ENCODE data around the gene SUSD3. TPM values are rescaled to one million over a fixed set of nuclear protein-coding genes. Genes with fewer than 3 reads are reported as not detected.

SUSD3 gene
- total RNA-seq, 1 experiment from 2014 or later: 5.0 TPM

DNA sequence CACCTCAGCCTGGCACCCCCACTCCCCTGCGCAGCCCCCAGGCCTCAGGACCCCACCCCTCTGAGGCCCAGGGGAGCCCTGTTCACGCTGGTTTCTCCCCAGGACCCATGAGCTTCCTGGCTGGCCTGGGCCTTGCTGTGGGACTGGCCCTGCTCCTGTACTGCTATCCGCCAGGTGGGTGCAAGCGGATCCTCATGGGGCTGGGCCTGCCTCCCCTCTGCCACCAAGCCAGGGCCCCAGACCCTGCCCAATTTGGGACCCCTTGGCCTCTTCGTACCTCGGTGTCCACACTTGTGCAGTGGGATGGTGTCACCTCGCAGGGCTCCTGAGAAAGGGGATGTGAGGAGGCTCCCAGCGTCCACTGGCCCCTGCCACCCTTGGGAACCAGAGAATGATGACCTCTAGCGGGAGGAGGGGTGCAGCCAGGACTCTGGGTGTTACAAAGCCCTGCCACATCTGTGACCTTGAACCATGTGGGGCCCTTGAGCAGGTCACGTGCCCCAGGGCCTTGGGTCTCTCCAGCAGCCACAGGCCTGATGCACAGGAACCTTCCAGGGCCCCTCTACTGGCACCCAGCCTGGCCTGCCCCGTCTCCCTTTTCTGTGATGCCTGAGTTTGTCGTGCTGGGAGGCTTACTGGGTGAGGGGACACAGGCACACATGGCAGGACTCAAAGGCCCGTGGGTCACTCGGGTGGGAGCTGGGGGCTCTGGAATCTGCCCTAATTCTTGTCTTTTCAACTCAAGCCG lies 53.8 kb downstream of the SUSD3 start:
- TF ChIP-seq, protein P1, sequence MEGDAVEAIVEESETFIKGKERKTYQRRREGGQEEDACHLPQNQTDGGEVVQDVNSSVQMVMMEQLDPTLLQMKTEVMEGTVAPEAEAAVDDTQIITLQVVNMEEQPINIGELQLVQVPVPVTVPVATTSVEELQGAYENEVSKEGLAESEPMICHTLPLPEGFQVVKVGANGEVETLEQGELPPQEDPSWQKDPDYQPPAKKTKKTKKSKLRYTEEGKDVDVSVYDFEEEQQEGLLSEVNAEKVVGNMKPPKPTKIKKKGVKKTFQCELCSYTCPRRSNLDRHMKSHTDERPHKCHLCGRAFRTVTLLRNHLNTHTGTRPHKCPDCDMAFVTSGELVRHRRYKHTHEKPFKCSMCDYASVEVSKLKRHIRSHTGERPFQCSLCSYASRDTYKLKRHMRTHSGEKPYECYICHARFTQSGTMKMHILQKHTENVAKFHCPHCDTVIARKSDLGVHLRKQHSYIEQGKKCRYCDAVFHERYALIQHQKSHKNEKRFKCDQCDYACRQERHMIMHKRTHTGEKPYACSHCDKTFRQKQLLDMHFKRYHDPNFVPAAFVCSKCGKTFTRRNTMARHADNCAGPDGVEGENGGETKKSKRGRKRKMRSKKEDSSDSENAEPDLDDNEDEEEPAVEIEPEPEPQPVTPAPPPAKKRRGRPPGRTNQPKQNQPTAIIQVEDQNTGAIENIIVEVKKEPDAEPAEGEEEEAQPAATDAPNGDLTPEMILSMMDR (IDR thresholded peaks at IDR 0.05): no peak
- TF ChIP-seq SIN3A (IDR thresholded peaks at IDR 0.05; ENCODE audit: borderline replicate concordance, insufficient read depth, low read depth, low read length) (no peak), TCF7L2 (IDR thresholded peaks at IDR 0.05; ENCODE audit: low read depth, low read length) (no peak), POLR2AphosphoS5 (IDR thresholded peaks at IDR 0.05; ENCODE audit: low read depth, low read length) (no peak)
- TF ChIP-seq, protein P2, sequence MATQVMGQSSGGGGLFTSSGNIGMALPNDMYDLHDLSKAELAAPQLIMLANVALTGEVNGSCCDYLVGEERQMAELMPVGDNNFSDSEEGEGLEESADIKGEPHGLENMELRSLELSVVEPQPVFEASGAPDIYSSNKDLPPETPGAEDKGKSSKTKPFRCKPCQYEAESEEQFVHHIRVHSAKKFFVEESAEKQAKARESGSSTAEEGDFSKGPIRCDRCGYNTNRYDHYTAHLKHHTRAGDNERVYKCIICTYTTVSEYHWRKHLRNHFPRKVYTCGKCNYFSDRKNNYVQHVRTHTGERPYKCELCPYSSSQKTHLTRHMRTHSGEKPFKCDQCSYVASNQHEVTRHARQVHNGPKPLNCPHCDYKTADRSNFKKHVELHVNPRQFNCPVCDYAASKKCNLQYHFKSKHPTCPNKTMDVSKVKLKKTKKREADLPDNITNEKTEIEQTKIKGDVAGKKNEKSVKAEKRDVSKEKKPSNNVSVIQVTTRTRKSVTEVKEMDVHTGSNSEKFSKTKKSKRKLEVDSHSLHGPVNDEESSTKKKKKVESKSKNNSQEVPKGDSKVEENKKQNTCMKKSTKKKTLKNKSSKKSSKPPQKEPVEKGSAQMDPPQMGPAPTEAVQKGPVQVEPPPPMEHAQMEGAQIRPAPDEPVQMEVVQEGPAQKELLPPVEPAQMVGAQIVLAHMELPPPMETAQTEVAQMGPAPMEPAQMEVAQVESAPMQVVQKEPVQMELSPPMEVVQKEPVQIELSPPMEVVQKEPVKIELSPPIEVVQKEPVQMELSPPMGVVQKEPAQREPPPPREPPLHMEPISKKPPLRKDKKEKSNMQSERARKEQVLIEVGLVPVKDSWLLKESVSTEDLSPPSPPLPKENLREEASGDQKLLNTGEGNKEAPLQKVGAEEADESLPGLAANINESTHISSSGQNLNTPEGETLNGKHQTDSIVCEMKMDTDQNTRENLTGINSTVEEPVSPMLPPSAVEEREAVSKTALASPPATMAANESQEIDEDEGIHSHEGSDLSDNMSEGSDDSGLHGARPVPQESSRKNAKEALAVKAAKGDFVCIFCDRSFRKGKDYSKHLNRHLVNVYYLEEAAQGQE (IDR thresholded peaks at IDR 0.05; ENCODE audit: insufficient read depth in 1 of 2, low read depth in 2 of 2, low read length in 1 of 2): no peak
- ChIA-PET POLR2A (no interaction called here), CTCF (no interaction called here)
- intact Hi-C loops (cut with micrococcal nuclease; ENCODE audit: unreplicated experiment) (no loop called here), in situ Hi-C loops (cut with HindIII; ENCODE audit: low pct_unique_long_range_greater_than_20kb, low sequenced_read_pairs) (no loop called here)
- H3K36me3 ChIP-seq (ENCODE audit: control insufficient read depth, insufficient read depth, low read length): no peaks in the 10 kb centered on the region
- DNase-seq (ENCODE audit: low read depth, low spot score) (no peak), ATAC-seq (no peak)
- no peak overlapping the region for H3K4me3 ChIP-seq (ENCODE audit: low read depth in 2 of 2, low read length in 2 of 2)
- no peak overlapping the region for H3K27ac ChIP-seq (ENCODE audit: low read length)
- no peaks in the 10 kb centered on the region for H3K4me1 ChIP-seq (ENCODE audit: control insufficient read depth, insufficient read depth, low read length)
- no peaks in the 10 kb centered on the region for H3K9me3 ChIP-seq (ENCODE audit: control insufficient read depth, insufficient read depth, low read depth, low read length)
- no peaks in the 10 kb centered on the region for H3K27me3 ChIP-seq (ENCODE audit: control insufficient read depth, insufficient read depth, low read length)
- no TSS peak for BruUV-seq (replicated peaks)

DNA sequence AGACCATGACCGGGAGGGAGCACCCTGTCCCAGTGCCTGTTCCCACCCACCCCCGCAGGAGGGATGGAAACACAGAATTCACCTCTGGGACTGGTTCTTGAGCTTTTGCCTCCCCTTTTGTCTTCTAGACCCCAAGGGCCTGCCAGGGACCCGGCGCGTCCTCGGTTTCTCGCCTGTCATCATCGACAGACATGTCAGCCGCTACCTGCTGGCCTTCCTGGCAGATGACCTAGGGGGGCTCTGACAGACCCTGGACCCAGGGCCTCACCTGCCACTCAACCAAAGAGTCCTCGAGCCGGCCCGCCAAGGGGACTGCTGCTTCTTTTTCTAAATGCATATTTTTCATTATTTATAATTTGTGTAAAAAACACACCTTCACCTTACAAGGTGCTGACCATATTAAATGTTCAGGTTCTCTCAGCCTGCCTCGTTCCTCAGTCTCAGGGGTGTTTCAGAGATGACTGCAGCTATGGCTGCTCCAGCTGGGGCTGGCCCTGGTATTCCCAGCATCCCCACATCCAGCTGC lies 54.4 kb downstream of the SUSD3 start:
- H3K4me3 ChIP-seq (ENCODE audit: low read depth in 2 of 2, low read length in 2 of 2): no peak overlapping the region
- in situ Hi-C loops (cut with HindIII; ENCODE audit: low pct_unique_long_range_greater_than_20kb, low sequenced_read_pairs) (no loop called here), intact Hi-C loops (cut with micrococcal nuclease; ENCODE audit: unreplicated experiment) (no loop called here)
- no peak for ATAC-seq
- no peaks in the 10 kb centered on the region for H3K9me3 ChIP-seq (ENCODE audit: control insufficient read depth, insufficient read depth, low read depth, low read length)
- H3K27me3 ChIP-seq (ENCODE audit: control insufficient read depth, insufficient read depth, low read length): no peaks in the 10 kb centered on the region
- ChIA-PET POLR2A (no interaction called here), CTCF (no interaction called here)
- no peaks in the 10 kb centered on the region for H3K36me3 ChIP-seq (ENCODE audit: control insufficient read depth, insufficient read depth, low read length)
- TF ChIP-seq, protein P1 (IDR thresholded peaks at IDR 0.05): no peak
- TF ChIP-seq, protein P2 (IDR thresholded peaks at IDR 0.05; ENCODE audit: insufficient read depth in 1 of 2, low read depth in 2 of 2, low read length in 1 of 2): no peak
- DNase-seq (ENCODE audit: low read depth, low spot score): no peak
- BruUV-seq (replicated peaks): no TSS peak
- H3K4me1 ChIP-seq (ENCODE audit: control insufficient read depth, insufficient read depth, low read length): no peaks in the 10 kb centered on the region
- H3K27ac ChIP-seq (ENCODE audit: low read length): no peak overlapping the region
